HG03025 (cell line): ENCODE measurements around the gene UBE2R2.
"Not testable (repeated sequence)": the region's sequence is repeated elsewhere in the genome, so short reads cannot be mapped to it uniquely, and the experiment has no call there.

Source experiments
- ATAC-seq: cut with Tn5 transposase; IDR thresholded peaks from one replicate; pipeline ENCODE4 v1.9.1; 2021; ENCODE audit warnings: mild to moderate bottlenecking, moderate library complexity; ENCODE audit not compliant: unreplicated experiment, low FRiP score

The UBE2R2 gene

DNA sequence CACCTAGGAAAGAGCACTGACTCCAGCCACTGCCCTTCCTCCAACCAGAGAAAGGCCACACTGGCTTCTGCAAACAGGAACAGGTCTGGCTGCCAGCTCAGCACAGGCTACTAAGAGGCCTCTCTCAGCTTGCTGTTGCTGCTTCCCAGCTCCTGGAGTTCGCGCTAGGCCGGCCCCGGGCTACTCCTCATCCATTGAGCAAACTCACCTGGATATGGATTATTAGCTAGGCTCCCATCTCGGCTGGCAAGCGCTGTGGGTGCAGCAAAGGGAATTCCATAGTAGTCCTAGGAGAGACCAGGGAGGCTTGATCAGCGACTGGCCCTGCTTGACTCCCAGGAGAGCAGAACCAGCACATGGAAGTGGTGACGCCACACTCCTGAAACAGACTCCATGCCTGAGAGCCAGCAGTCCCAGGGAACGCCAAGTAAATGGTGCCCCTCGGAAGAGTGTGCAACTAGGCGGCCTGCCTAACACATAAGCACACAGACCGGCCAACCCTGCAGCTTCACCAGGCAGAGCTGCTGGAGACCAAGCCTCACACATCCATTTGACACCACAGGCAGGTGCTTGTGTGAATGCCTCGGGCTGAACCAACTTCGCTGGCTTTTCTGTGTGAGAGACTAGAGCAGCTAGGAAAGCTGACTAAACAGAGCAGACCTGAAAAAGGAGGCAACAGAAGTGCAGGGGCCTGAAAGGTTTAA lies 107.2 kb downstream of the UBE2R2 start:
- ATAC-seq, result no peak

DNA sequence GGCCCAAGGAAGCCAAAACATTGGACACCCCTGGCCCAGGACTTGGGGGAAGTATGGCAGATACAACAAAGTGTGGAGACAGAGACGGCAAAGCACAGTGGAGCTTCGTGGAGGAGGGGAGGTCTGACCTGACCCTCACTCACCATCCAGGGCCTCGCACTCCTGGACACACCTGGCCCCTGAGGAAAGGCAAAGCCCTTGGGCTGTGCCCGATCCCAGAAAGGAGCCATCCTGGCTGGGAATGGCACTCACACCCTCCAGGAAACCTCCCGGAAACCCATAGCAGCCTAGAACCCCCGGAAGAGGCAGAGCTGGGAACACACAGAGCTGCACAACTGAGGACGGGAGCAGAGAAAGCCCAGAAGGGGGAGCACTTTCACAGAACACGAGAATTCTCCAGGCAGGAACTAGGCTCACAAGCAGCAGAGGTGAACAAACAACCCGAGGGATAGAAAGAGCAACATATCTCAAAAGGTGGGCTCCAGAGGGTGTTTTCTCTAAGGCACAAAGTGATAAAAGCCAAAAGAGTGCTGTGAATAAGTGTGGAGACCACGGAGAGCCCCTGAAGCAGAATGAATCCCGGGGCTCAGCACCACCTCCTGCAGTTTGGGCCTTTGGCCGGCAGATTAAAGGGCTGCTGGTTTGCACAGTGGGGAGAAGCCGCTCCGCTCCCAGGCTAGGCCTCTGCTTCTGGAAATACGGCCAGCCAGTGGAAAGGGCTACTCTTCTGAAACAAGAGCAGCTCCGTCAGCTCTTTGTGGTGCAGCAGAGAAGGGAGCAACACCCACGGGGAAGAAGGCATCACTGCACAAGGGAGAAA lies 108.2 kb downstream of the UBE2R2 start:
- no peak for ATAC-seq

- ATAC-seq, result no peak
These were observed 110.0 kb downstream of the UBE2R2 start for GRCh38 chr9:33926746-33927485.

DNA sequence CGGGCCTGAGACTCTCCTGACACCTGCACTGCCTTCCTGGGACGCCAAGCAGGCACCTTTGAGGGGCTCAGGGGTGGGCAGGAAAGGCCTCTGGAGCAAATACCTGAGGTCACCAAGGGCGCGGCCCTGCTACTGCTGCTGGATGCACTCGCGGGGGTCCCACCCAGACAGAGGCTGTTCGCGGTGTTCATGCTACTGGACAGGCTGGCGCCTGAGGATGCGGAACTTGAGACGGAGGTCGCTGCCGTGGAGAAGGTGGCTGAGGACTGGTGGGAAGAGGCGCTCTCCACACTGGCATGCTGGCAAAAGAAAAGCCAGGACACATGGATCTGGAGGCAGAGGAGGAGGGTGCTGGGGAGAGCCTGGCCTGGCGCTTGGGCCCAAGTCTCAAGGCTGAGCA lies 110.7 kb downstream of the UBE2R2 start:
- no peak for ATAC-seq

DNA sequence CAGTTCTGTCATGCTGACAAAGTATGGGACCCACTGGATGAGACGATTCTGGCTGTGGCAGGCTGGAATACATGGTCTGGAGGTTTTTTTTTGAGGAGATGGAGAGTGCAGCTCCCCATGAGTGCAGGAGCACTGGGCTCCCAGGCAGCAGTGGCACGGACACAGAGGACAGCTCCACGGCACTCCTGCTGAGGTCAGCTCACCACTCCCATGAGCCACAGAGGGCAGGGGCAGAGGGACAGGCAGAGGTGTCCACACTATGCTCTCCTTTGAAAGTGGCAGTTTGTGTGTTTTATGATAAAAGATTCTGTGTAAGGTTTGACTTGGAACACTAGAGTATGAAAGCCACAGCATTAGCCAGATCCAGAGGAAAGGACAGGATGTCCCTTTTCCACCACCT lies 114.4 kb downstream of the UBE2R2 start:
- ATAC-seq, result no peak

DNA sequence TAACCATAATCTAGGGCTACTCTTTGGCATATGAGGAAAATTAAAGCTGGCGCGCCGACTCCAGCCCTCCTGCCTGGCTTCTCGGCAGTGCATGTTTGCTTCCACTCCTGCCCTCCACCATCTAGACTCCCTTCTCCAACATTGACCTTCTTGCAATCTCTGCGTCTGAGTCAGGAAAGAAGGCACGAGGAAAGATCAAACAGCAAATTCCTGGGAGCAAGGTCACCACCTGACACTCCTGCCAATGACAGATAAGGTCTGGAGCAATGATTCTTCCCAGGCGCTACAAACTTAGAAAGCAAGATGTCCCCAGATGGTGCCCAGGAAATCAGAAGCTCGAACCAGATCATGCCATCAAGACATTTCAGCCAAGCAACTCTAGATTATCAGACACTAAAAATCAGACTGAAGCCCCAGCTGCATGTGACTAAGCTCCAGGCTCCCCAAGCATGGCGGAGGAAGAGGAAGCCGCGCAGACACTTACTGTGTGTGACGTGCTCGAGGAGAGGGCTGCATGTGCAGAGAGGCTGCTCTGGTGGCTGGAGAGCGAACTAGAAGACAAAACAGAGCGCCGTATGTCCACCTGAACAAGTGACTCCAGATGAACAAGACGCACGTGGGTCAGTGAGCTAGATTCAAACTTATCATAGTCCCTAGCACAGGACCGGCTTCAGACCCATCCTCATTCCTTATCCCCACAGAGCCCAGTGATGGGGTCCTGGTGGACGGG lies 115.3 kb downstream of the UBE2R2 start:
- ATAC-seq, result no peak

- no peak for ATAC-seq
These were observed 117.4 kb downstream of the UBE2R2 start for GRCh38 chr9:33934188-33934878.

DNA sequence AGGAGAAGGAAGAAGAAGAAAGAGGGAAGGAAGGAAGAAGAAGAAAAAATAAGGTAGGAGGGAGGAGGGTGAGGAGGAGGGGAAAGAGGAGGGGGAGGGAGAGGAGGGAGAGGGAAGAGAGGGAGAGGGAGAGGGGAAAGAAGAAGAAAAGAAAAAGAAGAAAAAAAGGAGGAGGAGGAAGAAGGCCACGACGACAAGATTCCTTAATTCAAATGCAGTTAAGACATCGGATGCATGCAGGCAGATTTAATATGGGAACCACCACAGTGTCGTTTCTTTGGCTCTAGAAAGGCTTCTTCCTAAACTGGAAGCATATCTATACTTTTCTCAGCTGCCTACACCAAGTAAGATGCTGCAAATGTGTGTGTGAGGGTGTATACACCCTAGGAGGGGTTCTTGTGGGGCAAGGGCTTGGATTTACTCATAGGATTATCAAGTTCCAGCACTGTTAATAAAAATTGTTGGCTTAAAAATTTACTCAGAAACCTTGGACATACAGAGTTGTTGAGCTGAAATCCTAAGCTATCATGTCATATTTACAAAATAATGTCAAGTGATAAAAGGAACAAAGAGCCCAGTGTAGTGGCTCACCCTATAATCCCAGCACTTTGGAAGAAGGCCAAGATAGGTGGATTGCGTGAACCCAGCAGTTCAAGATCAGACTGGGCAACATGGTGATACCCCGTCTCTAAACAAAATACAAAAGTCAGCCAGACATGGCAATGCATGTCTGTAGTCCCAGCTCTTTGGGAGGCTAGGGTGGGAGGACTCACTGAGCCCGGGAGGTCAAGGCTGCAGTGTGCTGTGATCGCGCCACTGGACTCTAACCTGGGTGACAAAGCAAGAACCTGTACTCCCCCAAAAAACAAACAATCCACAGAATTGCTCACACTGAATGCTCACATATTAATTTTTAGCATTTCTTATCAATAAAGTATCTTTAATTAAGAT lies 123.2 kb downstream of the UBE2R2 start:
- no peak for ATAC-seq

DNA sequence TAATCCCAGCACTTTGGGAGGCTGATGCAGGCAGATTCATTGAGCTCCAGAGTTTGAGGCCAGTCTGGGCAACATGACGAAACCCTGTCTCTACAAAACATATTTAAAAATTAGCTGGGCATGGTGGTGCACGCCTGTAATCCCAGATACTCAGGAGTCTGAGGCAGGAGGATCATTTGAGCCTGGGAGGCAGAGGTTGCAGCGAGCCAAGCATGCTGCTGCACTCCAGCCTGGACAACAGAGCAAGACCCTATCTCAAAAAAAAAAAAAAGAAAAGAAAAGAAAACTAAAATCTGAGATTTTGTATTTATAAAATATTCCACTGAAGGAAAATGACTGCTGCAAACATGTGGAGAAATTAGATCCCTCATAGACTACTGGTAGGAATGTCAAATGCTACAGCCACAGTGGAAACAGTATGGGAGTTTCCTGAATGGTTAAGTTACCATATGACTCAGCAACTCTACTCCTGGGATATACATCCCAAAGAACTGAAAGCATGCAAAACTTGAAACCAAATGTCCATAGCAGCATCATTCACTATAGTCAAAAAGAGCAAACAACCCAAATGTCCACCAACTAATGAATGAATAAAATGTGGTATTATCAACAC lies 125.6 kb downstream of the UBE2R2 start:
- ATAC-seq, result no peak

DNA sequence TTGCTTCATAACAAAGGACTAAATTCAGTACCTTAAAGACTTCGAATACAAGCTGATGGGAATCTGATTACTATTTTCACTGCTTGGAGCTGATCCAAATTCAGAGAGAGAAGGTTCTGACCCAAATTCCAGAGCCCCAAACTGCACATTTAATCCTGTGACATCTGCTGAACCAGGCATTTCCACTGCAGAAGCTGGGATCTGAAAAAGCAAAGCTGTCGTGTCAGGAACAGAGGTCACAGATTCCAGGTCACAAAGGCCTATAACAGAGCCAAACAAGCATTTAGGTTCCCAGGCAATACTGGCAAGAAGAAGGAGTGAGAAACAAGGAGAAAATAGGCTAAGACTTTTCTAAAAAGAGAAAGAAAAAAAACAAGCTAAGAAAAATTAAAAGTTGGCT lies 126.4 kb downstream of the UBE2R2 start:
- ATAC-seq, result no peak

DNA sequence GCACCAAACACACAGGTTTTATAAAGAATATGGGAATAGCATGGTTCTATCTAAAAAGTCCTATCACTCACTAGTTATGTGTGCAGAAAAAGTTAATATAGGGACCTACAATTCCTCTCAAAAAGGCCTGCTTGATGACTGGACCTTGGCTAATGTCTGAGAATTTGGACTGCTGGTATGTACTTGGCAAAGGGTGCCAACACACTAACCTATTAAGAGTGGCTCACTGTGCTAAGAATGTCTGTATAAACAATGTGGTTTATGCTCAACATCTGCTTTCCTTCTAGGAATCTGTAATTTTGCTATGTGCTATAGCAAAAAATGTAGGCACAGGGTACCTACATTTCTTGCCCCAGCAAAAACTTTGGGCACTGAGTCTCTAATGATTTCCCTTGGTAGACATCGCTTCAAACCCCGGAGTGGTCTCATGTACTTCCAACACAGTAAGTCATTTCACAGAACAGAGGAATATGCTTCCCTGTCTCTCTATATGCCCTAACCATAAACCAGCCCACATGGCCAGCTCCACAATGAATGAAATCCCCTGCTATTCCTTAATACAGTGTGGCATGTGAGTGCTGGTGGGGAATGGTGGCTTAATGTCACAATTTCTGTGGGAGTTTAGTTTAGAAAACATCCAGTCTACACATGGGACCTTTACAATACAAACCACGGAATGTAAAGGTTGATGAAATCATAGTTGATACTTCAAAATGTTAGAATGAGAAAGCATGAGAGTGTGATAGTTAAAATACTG lies 130.0 kb downstream of the UBE2R2 start:
- ATAC-seq, result no peak

DNA sequence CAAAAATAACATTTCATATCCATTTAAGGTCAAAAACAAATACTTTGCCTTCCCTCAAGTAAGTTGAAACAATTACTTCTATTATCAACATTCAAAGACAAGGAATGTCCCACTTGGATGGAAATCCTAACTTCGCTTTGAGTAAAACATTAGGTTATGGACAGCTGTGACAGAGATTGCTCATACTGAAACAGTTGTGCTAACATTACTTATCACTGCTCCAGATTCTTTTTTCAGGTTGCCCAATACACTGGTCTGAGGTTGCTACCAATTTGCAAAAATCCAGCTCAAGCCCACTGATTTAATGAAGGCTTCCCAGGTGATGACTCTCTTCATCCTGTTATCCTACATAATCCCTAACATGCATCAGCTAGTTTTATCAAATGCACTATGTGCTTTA lies 133.4 kb downstream of the UBE2R2 start:
- ATAC-seq, result no peak

DNA sequence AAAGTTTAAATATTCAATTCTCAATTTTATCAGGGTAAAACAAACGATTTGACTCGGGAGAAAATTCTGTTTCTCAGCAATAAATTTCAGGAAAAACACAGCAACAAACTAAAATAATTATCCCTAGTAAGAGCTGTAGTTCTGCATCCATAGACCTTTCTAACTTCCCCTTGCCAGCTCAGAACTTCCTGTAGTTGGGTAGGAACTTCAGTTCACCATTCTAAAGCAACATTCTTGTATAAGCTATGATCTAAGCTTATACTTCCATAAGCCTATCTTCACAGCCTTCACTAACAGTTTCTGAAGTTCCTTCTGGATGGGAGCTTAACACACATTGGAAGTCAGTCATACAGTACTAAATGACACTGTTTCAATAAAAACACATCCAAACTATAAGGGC lies 135.1 kb downstream of the UBE2R2 start:
- no peak for ATAC-seq

- no peak for ATAC-seq
These were observed 139.6 kb downstream of the UBE2R2 start for GRCh38 chr9:33956544-33956943.

DNA sequence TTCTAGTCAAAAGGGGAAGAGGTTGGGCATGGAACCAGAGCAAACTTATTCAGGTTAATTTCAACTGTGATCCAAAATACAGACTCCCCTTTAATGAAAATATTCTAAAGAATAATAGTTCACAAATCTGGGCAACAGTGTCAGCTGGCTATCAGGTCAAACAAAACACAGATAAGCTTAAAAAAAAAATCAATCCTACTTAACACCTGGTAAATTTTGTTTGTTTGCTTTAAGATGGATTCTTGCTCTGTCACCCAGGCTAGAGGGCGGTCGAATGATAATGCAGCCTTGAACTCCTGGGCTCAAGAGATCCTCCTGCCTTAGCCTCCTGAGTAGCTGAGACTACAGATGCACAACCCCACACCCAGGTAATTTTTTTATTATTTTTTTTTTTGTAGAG lies 142.8 kb downstream of the UBE2R2 start:
- no peak for ATAC-seq

DNA sequence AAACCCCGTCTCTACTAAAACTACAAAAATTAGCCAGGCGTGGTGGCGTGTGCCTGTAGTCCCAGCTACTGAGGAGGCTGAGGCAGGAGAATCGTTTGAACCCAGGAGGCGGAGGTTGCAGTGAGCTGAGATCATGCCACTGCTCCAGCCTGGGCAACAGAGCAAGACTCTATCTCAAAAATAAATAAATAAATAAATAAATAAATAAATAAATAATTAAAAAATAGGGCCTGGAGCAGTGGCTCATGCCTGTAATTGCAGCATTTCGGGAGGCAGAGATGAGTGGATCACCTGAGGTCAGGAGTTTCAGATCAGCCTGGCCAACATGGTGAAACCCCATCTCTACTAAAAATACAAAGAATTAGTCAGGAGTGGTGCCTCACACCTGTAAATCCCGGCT lies 145.5 kb downstream of the UBE2R2 start:
- ATAC-seq, result not testable (repeated sequence)

DNA sequence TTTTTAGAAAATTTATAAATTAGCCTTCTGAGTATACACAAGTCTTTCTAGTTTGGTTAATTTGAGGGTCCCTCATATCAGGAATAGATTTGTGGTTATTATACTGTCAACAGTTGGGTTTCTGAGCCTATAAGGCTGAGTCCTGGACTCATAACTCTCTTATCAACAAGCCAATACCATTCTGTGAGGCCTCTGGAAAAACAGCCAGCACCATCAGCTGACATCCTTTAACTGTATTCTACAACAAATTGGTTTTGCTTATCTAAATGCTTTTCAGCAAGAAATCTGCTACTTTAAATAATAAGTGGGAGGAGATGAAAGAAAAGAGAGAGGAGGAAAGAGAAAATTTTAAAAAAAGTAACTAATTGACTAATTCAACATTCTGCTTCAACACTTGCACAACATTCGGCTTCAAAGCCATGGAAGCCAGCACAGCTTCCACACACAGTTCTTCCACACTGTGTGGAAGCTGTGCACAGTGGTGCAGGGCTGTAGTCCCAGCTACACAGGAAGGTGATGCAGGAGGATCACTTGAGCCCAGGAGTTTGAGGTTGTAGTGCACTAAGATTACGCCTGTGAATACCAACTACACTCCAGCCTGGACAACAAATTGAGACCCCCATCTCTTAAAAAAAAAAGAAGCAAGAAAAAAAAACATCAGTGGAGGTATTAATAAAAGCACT lies 147.3 kb downstream of the UBE2R2 start:
- ATAC-seq, result no peak
